Activated CD8-positive, alpha-beta T cell treated with anti-CD3 and anti-CD28 coated beads, Interleukin-2, amount 10 ng/mL, durations not matched to agents 7 days and 5 days (primary cell): ENCODE data around the gene QRICH1. TPM values are rescaled to one million over a fixed set of nuclear protein-coding genes. Genes with fewer than 3 reads are reported as not detected.
A peak's percentile ranks its signal among the peaks of the same experiment; 100 is the strongest.

Experiments used
- ATAC-seq: fragments of 150-1000 bp; cut with Tn5 transposase; one replicate; pipeline ENCODE4 v1.10.0; 2021; ENCODE audit warnings: moderate library complexity
- CTCF ChIA-PET: fragments of 350-600 bp; sonication (Branson Sonifier 250); formaldehyde crosslinking; loops from one replicate; lab custom pipeline; 2021; ENCODE audit warnings: antibody characterized with exemption; lab: Charles Lee
- POLR2A ChIA-PET: fragments of 350-600 bp; sonication (Branson Sonifier 250); formaldehyde crosslinking; loops from one replicate; lab custom pipeline; 2021; ENCODE audit warnings: antibody characterized with exemption; lab: Charles Lee
- DNase-seq: peaks from one replicate; pipeline ENCODE4 v3.0.0-alpha.2; 2020
- H3K27ac Mint-ChIP-seq: one replicate; pipeline ENCODE4 v1.8.0; 2021; ENCODE audit warnings: mild to moderate bottlenecking, mixed read lengths
- H3K27me3 Mint-ChIP-seq: one replicate; pipeline ENCODE4 v1.8.0; 2021; ENCODE audit warnings: low read depth, mixed read lengths
- H3K36me3 Mint-ChIP-seq: one replicate; pipeline ENCODE4 v1.8.0; 2021; ENCODE audit warnings: low read depth, mixed read lengths
- H3K4me1 Mint-ChIP-seq: one replicate; pipeline ENCODE4 v1.8.0; 2021; ENCODE audit warnings: low read depth, mixed read lengths
- H3K4me3 Mint-ChIP-seq: one replicate; pipeline ENCODE4 v1.8.0; 2021; ENCODE audit warnings: mild to moderate bottlenecking, mixed read lengths
- H3K9me3 Mint-ChIP-seq: one replicate; pipeline ENCODE4 v1.8.0; 2022; ENCODE audit warnings: mixed read lengths; ENCODE audit not compliant: insufficient read depth
- total RNA-seq, 2 experiments: library from RNA; stranded (reverse); gene quantifications; one replicate each; pipeline ENCODE4 v1.2.3, GENCODE V29; 2021

Gene QRICH1
- total RNA-seq, 2 experiments from 2014 or later = 130 to 131 TPM

DNA sequence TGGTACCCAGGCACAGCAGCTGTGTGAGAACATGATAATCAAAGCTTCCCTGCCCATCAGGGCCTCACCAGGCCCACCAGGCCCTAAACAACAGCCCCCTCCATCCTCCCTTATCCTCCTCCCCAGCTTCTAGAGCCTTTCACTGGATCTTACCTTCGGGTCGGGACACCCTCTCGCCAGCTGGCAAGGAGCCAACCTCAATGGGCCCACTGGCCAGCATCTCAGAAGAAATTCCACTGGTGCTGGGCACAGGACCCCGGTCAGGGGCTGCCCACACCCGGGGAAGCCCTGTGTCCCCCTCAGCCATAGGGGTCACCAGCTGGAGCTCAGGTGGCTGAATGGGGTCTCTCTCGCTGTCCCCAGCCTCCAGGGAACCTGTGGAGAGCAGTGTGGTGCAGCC lies 17.5 kb upstream of the QRICH1 start:
- no peak for ATAC-seq
- CTCF ChIA-PET = no interaction called here
- H3K36me3 Mint-ChIP-seq = peaks cover 42% of the 10 kb centered on the region
- H3K27ac Mint-ChIP-seq = no peak overlapping the region
- H3K4me1 Mint-ChIP-seq = no peaks in the 10 kb centered on the region
- DNase-seq = no peak
- H3K27me3 Mint-ChIP-seq = no peaks in the 10 kb centered on the region
- POLR2A ChIA-PET = interaction anchor here (1.0 kb wide), 1 partner anchor 17 kb away, joined by 4 read pairs; no protein-coding TSS in a partner anchor
- H3K4me3 Mint-ChIP-seq = no peak overlapping the region
- no peaks in the 10 kb centered on the region for H3K9me3 Mint-ChIP-seq

DNA sequence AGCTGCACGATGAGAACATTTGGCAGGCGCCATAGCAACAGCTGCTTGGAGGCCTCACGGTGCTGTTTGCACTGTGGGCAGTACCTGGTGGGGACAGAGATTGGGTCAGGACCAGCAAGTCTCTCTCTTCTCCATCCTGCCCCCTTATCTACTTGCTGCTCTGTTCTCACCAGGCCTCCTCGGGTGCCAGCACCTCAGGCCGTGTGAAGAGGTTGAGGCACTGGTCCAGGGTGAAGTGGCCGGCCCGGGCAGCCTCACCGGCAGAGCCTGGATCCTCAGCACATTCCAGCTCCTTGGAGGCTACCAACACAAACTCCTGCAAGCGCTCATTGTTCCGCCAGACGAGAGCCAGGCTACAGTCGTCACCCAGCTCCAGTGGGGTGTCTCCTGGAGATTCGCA lies 16.9 kb upstream of the QRICH1 start:
- Mint-ChIP-seq H3K27me3 (no peaks in the 10 kb centered on the region), H3K36me3 (peaks cover 37% of the 10 kb centered on the region), H3K4me3 (no peak overlapping the region), H3K4me1 (peaks cover 3% of the 10 kb centered on the region), H3K9me3 (no peaks in the 10 kb centered on the region), H3K27ac (no peak overlapping the region)
- POLR2A ChIA-PET = interaction anchor here (1.0 kb wide), 1 partner anchor 16 kb away, joined by 4 read pairs; no protein-coding TSS in a partner anchor
- CTCF ChIA-PET = no interaction called here
- DNase-seq (no peak), ATAC-seq (no peak)

DNA sequence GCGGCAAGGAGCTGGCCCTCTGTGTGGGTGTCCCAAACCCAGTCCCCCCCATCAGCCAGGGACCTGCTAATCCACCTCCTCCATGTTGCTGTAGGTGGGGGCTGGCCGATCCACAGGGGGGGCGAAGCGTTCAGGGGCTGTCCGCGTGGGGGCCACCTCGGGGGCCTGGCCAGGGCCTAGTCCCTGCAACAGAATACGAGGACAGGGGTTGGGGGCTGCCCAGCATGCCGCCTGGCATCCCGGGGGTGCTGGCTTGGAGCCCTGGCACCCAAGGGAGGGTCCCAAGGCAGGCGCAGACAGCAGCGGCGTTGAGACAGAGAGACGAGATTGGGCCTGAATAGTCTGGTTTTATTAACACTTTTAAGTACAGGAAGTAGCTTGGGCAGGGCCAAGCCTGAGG lies 14.5 kb upstream of the QRICH1 start:
- no peak for ATAC-seq
- no peak for DNase-seq
- no peaks in the 10 kb centered on the region for H3K9me3 Mint-ChIP-seq
- peaks cover 21% of the 10 kb centered on the region for H3K36me3 Mint-ChIP-seq
- no peak overlapping the region for H3K27ac Mint-ChIP-seq
- ChIA-PET CTCF (interaction anchor here (1.6 to 6.1 kb wide), 2 partner anchors 12 to 15 kb away, joined by 5 to 39 read pairs; partner anchors contain the start of genes QRICH1 and USP19), POLR2A (interaction anchor here (0.8 to 1.5 kb wide), 4 partner anchors 12 to 232 kb away, joined by 3 to 5 read pairs (median 4); partner anchors contain the start of genes QRICH1, USP19 and USP4)
- H3K27me3 Mint-ChIP-seq = no peaks in the 10 kb centered on the region
- H3K4me3 Mint-ChIP-seq = no peak overlapping the region
- H3K4me1 Mint-ChIP-seq = peaks cover 24% of the 10 kb centered on the region

DNA sequence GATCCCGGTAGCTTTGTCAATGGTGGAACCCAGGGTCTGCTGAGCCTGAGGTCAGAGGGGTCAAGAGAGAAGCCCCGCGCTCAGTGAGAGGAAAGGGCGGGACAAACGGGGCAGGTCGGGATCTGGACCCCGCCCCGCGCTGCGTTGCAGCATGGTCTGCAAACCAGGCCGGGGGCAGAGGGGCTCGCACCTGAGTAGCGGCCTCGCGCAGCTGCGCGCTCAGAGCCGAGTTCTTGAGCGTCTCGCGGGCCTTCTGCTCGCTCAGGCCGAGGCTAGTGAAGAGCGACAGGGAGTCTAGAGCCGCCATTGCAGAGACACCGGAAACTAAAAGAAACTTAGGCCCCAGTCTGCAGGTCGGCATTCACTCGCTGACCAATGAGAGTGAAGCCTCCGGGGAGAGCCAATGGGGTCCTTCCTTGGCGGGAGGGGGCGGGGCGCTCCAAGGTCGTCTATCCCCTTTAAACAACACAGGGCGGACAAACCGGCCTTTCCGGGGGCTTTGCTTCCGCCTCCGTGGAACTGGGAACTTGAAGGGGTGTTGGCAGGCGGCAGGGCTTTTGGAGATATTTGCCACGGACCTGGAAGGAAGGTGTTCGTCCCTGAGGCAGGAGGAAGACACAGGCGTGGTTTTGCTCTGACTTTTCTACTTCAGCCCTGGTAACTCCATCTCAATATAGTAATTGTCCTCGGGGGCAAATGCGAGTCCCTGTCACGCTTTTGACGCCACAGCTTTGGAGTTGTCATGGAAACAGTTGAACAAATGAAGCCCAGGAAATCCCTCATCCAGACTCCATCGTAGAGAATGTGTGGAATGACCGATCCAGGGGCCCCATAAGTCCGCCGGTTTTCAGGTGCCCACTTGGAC lies 10.8 kb upstream of the QRICH1 start, which contains the start of gene QARS1:
TSS of gene QARS1 (minus strand) at position 331 of the 865 bp plus-strand sequence. CDS start at position 307, 24 bp downstream.
- Mint-ChIP-seq H3K4me3 (peak within 1 kb of the TSS; percentile 98), H3K4me1 (peaks cover 43% of the 10 kb centered on the region), H3K36me3 (peaks cover 42% of the 10 kb centered on the region), H3K9me3 (no peaks in the 10 kb centered on the region), H3K27me3 (no peaks in the 10 kb centered on the region), H3K27ac (peak within 1 kb of the TSS; percentile 94)
- peak; percentile 99 for ATAC-seq
- DNase-seq = peak; percentile 95
- POLR2A ChIA-PET = interaction anchor here (0.8 to 3.5 kb wide), 7 partner anchors 10 to 236 kb away, joined by 3 to 60 read pairs (median 4); partner anchors contain the start of genes NDUFAF3, QRICH1, USP4 and WDR6
- CTCF ChIA-PET = interaction anchor here (0.6 to 6.1 kb wide), 2 partner anchors 11 to 41 kb away, joined by 3 to 39 read pairs; partner anchors contain the start of gene QRICH1

DNA sequence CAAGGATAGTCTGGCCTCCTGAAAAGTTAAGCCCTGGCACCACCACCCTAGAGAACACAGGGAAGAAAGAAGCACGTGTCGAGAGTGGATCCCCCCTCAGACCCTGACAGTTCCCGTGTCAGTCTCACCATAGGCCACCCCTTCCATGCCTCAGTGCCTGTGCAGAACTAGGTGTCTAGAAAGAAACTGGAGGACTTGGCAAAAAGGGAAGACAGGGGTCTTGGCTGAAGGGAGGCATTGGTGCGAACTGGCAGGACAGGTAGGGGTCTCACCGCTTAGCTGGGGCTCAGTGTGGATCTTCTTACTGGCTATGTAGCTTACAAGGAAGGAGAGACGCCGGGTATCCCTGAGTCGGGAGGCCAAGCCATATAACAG lies 10.2 kb upstream of the QRICH1 start:
- ChIA-PET CTCF (interaction anchor here (0.6 to 6.1 kb wide), 3 partner anchors 10 to 54 kb away, joined by 3 to 39 read pairs (median 3); partner anchors contain the start of gene QRICH1), POLR2A (interaction anchor here (0.8 to 3.5 kb wide), 6 partner anchors 10 to 236 kb away, joined by 3 to 60 read pairs (median 4); partner anchors contain the start of genes NDUFAF3, QRICH1, USP4 and WDR6)
- Mint-ChIP-seq H3K4me1 (peaks cover 43% of the 10 kb centered on the region), H3K36me3 (peaks cover 45% of the 10 kb centered on the region), H3K27ac (peak overlapping the region; percentile 94), H3K27me3 (no peaks in the 10 kb centered on the region), H3K9me3 (no peaks in the 10 kb centered on the region), H3K4me3 (peak overlapping the region; percentile 98)
- peak; percentile 2 for ATAC-seq
- no peak for DNase-seq

DNA sequence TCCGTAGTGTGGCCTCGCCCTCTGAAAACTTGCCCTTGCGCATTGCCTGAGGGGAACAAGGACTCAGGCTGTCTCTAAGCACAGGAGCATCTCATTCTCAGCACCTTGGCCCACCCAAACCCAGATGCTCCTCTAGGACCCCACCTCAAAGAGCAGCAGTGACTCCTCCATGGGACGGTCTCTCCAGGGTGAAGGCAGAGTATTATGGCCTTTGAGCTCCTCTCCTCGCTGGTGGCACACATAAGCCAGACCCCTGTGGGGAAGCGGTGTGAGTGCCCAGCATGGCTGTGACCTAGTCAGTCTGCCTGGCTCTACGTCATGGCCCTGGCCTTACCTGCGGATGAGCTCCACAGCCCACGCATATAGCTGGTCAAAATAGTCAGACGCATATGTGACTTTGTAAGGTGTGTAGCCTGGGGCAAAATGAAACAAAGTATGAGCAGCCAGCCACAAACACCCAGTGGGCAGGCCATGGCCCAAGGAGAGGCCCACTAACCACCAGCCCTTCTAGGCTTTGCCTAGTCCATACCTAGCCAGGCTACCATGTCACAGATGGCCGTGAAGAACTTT lies 6.3 kb upstream of the QRICH1 start:
- CTCF ChIA-PET = no interaction called here
- Mint-ChIP-seq H3K36me3 (peaks cover 56% of the 10 kb centered on the region), H3K4me3 (no peak overlapping the region), H3K27ac (peak overlapping the region; percentile 69), H3K9me3 (no peaks in the 10 kb centered on the region), H3K27me3 (no peaks in the 10 kb centered on the region), H3K4me1 (peaks cover 34% of the 10 kb centered on the region)
- POLR2A ChIA-PET = interaction anchor here (1.5 kb wide), 1 partner anchor 19 kb away, joined by 4 read pairs; no protein-coding TSS in a partner anchor
- ATAC-seq (no peak), DNase-seq (no peak)

DNA sequence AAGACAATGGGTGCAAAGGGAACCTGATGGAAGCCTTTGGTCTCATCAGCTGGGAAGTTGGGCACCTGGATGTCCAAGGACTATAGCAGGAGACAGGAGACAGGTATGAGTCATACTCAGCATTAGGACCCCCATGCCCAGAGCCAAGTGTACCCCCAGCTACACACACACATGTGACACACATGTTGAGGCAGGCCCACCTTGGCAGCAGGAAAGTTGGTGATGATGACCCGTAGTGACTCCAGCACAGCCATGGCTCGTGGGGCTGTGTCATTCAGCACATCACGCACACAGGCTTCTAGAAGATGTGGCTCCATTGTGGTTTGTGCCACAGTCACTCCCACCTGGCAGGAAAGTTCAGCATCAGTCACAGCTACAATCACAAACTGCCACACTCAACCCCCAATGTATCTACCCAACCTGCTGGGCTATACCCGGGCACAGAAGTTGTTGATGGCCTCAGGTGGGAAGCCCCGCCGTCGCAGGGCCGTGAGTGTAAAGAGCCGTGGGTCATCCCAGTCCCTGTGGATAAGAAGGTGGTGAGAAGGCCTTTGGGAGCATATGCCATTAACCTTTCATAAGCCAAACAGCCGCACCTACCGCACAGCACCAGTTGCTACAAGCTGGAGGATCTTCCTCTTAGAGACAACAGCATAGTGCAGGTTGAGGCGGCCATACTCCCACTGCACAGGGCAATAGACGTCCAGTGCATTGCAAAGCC lies 5.2 kb upstream of the QRICH1 start:
- no peaks in the 10 kb centered on the region for H3K27me3 Mint-ChIP-seq
- peaks cover 33% of the 10 kb centered on the region for H3K4me1 Mint-ChIP-seq
- ATAC-seq (no peak), DNase-seq (no peak)
- H3K9me3 Mint-ChIP-seq = no peaks in the 10 kb centered on the region
- no peak overlapping the region for H3K4me3 Mint-ChIP-seq
- no peak overlapping the region for H3K27ac Mint-ChIP-seq
- peaks cover 56% of the 10 kb centered on the region for H3K36me3 Mint-ChIP-seq
- CTCF ChIA-PET = no interaction called here
- POLR2A ChIA-PET = interaction anchor here (0.8 kb wide), 1 partner anchor 82 kb away, joined by 3 read pairs; no protein-coding TSS in a partner anchor

DNA sequence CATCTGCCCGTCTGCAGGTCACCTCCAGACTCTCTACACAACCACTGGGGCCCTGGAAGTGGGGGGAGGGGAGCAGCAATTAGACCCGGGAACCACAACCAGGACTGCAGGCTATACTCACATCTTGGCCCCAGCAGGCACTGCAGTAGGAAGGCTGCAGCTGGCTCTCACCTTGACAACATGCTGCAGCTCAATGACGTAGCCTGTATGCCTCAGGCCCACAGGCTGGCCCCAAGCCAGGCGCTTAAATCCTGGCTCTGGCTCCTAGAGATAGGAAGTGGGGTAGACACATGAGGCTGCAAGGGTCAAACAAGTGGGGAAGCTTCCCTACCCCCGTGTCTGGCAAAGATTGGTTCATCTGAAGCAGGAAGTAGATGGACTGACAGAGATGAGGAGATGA lies 4.6 kb upstream of the QRICH1 start:
- H3K36me3 Mint-ChIP-seq = peaks cover 56% of the 10 kb centered on the region
- ATAC-seq = no peak
- no peaks in the 10 kb centered on the region for H3K27me3 Mint-ChIP-seq
- ChIA-PET CTCF (no interaction called here), POLR2A (interaction anchor here (0.8 kb wide), 1 partner anchor 81 kb away, joined by 3 read pairs; no protein-coding TSS in a partner anchor)
- no peaks in the 10 kb centered on the region for H3K9me3 Mint-ChIP-seq
- DNase-seq = no peak
- H3K27ac Mint-ChIP-seq = no peak overlapping the region
- H3K4me3 Mint-ChIP-seq = no peak overlapping the region
- H3K4me1 Mint-ChIP-seq = peaks cover 26% of the 10 kb centered on the region

DNA sequence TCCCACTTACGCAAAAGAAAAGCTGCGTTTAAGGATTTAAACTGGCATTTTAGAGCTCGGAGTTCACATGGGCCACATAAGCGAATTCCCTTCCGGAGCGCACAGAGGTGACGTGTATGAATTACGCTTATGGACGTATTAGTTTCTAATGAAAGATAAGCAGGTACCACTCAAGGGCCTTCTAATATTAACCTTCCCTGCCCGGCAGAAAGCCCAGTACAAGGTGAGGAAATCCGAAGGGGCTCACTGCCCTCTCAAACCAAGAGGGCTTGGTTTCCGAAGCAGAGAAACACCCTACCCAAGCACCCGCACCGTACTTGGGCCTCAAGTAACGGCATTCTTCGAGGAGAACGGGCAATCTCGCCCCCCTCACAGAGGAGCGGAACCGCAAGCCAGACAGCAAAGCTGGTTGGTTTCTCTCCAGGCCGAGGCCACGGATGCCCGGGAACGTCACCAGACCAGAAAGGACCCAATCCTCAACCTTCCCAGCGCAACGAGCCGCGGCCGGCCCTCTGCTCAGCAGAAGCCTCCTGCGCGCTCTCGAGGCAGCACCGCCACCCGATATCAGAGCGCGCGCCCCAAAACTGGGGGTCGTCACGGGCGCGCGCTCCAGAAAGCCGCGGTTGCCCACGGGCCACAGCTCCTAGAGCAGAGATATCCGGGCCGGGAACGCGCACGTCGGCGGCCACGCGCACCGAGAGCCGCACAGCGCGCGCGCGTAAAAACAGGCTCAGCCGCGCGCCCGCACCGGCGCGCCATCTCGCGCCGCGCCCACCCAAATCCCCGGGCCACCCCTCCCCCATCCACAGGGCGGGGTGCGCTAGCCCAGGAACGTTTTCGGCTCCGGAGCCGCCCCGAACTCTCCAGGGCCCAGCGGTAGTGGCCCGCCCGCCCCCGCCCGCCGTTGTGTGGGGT lies 676 bp downstream of the QRICH1 start:
- H3K9me3 Mint-ChIP-seq = no peaks in the 10 kb centered on the region

DNA sequence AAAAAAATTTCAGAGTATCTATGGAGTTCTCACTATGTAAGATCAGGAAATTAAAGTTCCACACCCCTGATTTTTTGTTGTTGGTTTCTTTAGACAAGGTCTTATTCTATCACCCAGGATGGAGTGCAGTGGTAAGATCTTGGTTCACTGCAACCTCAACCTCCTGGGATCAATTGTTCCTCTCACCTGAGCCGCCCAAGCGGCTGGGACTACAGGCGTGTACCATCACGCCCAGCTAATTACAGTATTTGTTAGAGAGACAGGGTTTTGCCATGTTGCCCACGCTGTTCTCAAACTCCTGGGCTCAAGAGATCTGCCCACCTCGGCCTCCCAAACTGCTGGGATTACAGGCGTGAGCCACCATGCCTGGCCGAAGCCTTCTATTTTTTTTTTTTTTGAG lies 12.4 kb downstream of the QRICH1 start:
- Mint-ChIP-seq H3K27me3 (no peaks in the 10 kb centered on the region), H3K4me1 (no peaks in the 10 kb centered on the region), H3K27ac (no peak overlapping the region), H3K4me3 (no peak overlapping the region), H3K9me3 (no peaks in the 10 kb centered on the region), H3K36me3 (peaks cover 17% of the 10 kb centered on the region)
- POLR2A ChIA-PET = interaction anchor here (2.2 kb wide), 1 partner anchor 12 kb away, joined by 14 read pairs; the partner anchor contains the start of gene QRICH1
- no peak for ATAC-seq
- DNase-seq = no peak
- CTCF ChIA-PET = no interaction called here

More for the DNA sequence above, 676 bp downstream of the QRICH1 start:
- no peaks in the 10 kb centered on the region for H3K27me3 Mint-ChIP-seq
- peak; percentile 50 for ATAC-seq
- peak; percentile 89 for DNase-seq
- ChIA-PET POLR2A (interaction anchor here (0.6 to 3.6 kb wide), 33 partner anchors 7 to 882 kb away, joined by 3 to 65 read pairs (median 4); partner anchors contain the start of genes CCDC71, DAG1, DALRD3 and GPX1), CTCF (interaction anchor here (0.9 to 4.3 kb wide), 24 partner anchors 9 to 429 kb away, joined by 3 to 39 read pairs (median 6); partner anchors contain the start of genes IMPDH2, IP6K2, KLHDC8B and NDUFAF3)
- peaks cover 27% of the 10 kb centered on the region for H3K4me1 Mint-ChIP-seq
- peaks cover 40% of the 10 kb centered on the region for H3K36me3 Mint-ChIP-seq
- H3K27ac Mint-ChIP-seq = peak overlapping the region; percentile 99
- H3K4me3 Mint-ChIP-seq = peak overlapping the region; percentile 93
